ENCODE measurements around the gene BTBD6. TPM values are rescaled to one million over a fixed set of nuclear protein-coding genes. Genes with fewer than 3 reads are reported as not detected.
"Not testable (repeated sequence)": the region's sequence is repeated elsewhere in the genome, so short reads cannot be mapped to it uniquely, and the experiment has no call there.

BTBD6 gene
- total RNA-seq, 1 experiment from 2014 or later, result 16.2 TPM

GRCh38 chr14:105290621-105291346 lies 42.5 kb downstream of the BTBD6 start:
- no peak for DNase-seq (ENCODE audit: extremely low read depth, low read depth)

- no peak for DNase-seq (ENCODE audit: extremely low read depth, low read depth)
Measured at GRCh38 chr14:105292826-105293711, 44.7 kb downstream of the BTBD6 start.

GRCh38 chr14:105294142-105294597 lies 45.8 kb downstream of the BTBD6 start:
- no peak for DNase-seq (ENCODE audit: extremely low read depth, low read depth)

GRCh38 chr14:105297311-105297710 lies 49.0 kb downstream of the BTBD6 start:
- not testable (repeated sequence) for DNase-seq (ENCODE audit: extremely low read depth, low read depth)

GRCh38 chr14:105299654-105300541 lies 51.6 kb downstream of the BTBD6 start:
- no peak for DNase-seq (ENCODE audit: extremely low read depth, low read depth)

Other genes starting within 250 kb of the BTBD6 start
- gene CDCA4, start 227.4 kb upstream of the BTBD6 start, total RNA-seq (2014; rRNA removed; shearing (Covaris generic)), result 56.1 and 64.5 TPM in 2 replicates
- 0.78 TPM in 1 of 2 replicates, not detected in the other for gene GPR132, start 183.1 kb upstream of the BTBD6 start, total RNA-seq (2014; rRNA removed; shearing (Covaris generic))
- gene JAG2, start 79.8 kb upstream of the BTBD6 start, total RNA-seq (2014; rRNA removed; shearing (Covaris generic)), result 5.9 and 6.3 TPM in 2 replicates
- gene NUDT14, start 67.2 kb upstream of the BTBD6 start, total RNA-seq (2014; rRNA removed; shearing (Covaris generic)), result 13.6 and 23.5 TPM in 2 replicates
- gene BRF1, start 52.5 kb downstream of the BTBD6 start, total RNA-seq (2014; rRNA removed; shearing (Covaris generic)), result 16.0 and 17.1 TPM in 2 replicates
- 30.6 and 30.7 TPM in 2 replicates for gene PACS2, start 66.2 kb downstream of the BTBD6 start, total RNA-seq (2014; rRNA removed; shearing (Covaris generic))
- gene TEX22, start 150.0 kb downstream of the BTBD6 start, total RNA-seq (2014; rRNA removed; shearing (Covaris generic)), result 0.49 and 0.50 TPM in 2 replicates
- gene MTA1, start 171.3 kb downstream of the BTBD6 start, total RNA-seq (2014; rRNA removed; shearing (Covaris generic)), result 68.0 and 77.9 TPM in 2 replicates
- 13.6 and 18.7 TPM in 2 replicates for gene CRIP2, start 226.3 kb downstream of the BTBD6 start, total RNA-seq (2014; rRNA removed; shearing (Covaris generic))
- 65.3 and 85.6 TPM in 2 replicates for gene CRIP1, start 238.4 kb downstream of the BTBD6 start, total RNA-seq (2014; rRNA removed; shearing (Covaris generic))
- gene TEDC1, start 242.7 kb downstream of the BTBD6 start, total RNA-seq (2014; rRNA removed; shearing (Covaris generic)), result 21.3 and 23.1 TPM in 2 replicates